K562 (cell line): ENCODE data around the gene NLRP6. TPM values are rescaled to one million over a fixed set of nuclear protein-coding genes. Genes with fewer than 3 reads are reported as not detected.

ENCODE experiments used
- ARID2 ChIP-seq: fragments of 450-650 bp; IDR thresholded peaks from 2 replicates; pipeline ENCODE4 v1.6.1; 2017; ENCODE audit warnings: antibody characterized with exemption, mild to moderate bottlenecking
- ATF3 ChIP-seq, 2 experiments: fragments of 450-650 bp in 1 of 2; sonication (generic) in 1 of 2; formaldehyde crosslinking in 1 of 2; IDR thresholded peaks in 1 of 2; conservative IDR thresholded peaks in 1 of 2; 2 replicates each; pipeline versions ENCODE4 v1.6.1 to v1.8.1; 2016 to 2023; ENCODE audit warnings: mild to moderate bottlenecking in 2 of 2, moderate library complexity in 2 of 2, inconsistent platforms in 1 of 2, missing genetic modification reagents in 1 of 2
- CBFA2T2 ChIP-seq: fragments of 450-650 bp; conservative IDR thresholded peaks from 2 replicates; pipeline ENCODE4 v1.6.1; 2017; ENCODE audit warnings: mild to moderate bottlenecking
- CBX8 ChIP-seq: fragments of 200-600 bp; sonication (generic); IDR thresholded peaks from 2 replicates; pipeline ENCODE4 v1.6.1; 2012; ENCODE audit warnings: borderline replicate concordance, mixed run types, low read depth, mild to moderate bottlenecking, moderate library complexity, mixed read lengths, low read length, control low read depth, inconsistent platforms; ENCODE audit not compliant: poor library complexity, severe bottlenecking; ENCODE audit errors: extremely low read depth
- CEBPB ChIP-seq: fragments of 450-650 bp; IDR thresholded peaks from 2 replicates; pipeline ENCODE4 v1.6.1; 2016; ENCODE audit warnings: missing genetic modification characterization, missing compliant biosample characterization
- E2F3 ChIP-seq: fragments of 250-450 bp; sonication (Bioruptor Pico); IDR thresholded peaks from 2 replicates; pipeline ENCODE4 v1.4.0; 2020; ENCODE audit warnings: mild to moderate bottlenecking
- ESRRB ChIP-seq: fragments of 250-450 bp; sonication (Bioruptor Pico); IDR thresholded peaks from 2 replicates; pipeline ENCODE4 v1.5.0; 2020; ENCODE audit warnings: mild to moderate bottlenecking, moderate library complexity, borderline replicate concordance
- ETV1 ChIP-seq: fragments of 450-650 bp; conservative IDR thresholded peaks from 2 replicates; pipeline ENCODE4 v1.6.1; 2016; ENCODE audit warnings: missing genetic modification characterization, control low read depth, low read depth, missing compliant biosample characterization
- GABPA ChIP-seq: fragments of 200-800 bp; sonication (Bioruptor generic); conservative IDR thresholded peaks from 2 replicates; pipeline ENCODE4 v1.6.1; 2016; ENCODE audit warnings: low read depth, missing genetic modification characterization, missing compliant biosample characterization
- GATAD2B ChIP-seq: fragments of 450-650 bp; IDR thresholded peaks from 2 replicates; pipeline ENCODE4 v1.6.1; 2017; ENCODE audit warnings: mild to moderate bottlenecking, borderline replicate concordance
- LEF1 ChIP-seq: fragments of 450-650 bp; IDR thresholded peaks from 2 replicates; pipeline ENCODE4 v1.6.1; 2016; ENCODE audit warnings: mild to moderate bottlenecking
- MAFF ChIP-seq: IDR thresholded peaks from 2 replicates; pipeline ENCODE4 v1.6.1; 2012; ENCODE audit warnings: low read length, improper control_type of control experiment
- MAX ChIP-seq: sonication (generic); formaldehyde crosslinking; IDR thresholded peaks from 2 replicates; pipeline ENCODE4 v1.9.0; 2022; ENCODE audit warnings: mild to moderate bottlenecking, missing genetic modification reagents
- PHF21A ChIP-seq: fragments of 450-650 bp; IDR thresholded peaks from 2 replicates; pipeline ENCODE4 v1.6.1; 2017; ENCODE audit warnings: low read depth, borderline replicate concordance
- PYGO2 ChIP-seq: fragments of 450-650 bp; IDR thresholded peaks from 2 replicates; pipeline ENCODE4 v1.6.1; 2016; ENCODE audit warnings: mild to moderate bottlenecking, missing genetic modification characterization, moderate library complexity, missing compliant biosample characterization
- RFX5 ChIP-seq: IDR thresholded peaks from 2 replicates; pipeline ENCODE4 v1.6.1; 2011; ENCODE audit warnings: low read depth, mild to moderate bottlenecking, improper control_type of control experiment, low read length
- RHOXF2B ChIP-seq: fragments of 250-450 bp; sonication (Bioruptor Pico); conservative IDR thresholded peaks from 2 replicates; pipeline ENCODE4 v1.5.1; 2021
- SOX6 ChIP-seq: fragments of 450-650 bp; IDR thresholded peaks from 2 replicates; pipeline ENCODE4 v1.6.1; 2014; ENCODE audit warnings: mild to moderate bottlenecking
- SRSF3 ChIP-seq: fragments of 200-400 bp; formaldehyde crosslinking; IDR thresholded peaks from 2 replicates; pipeline ENCODE4 v1.6.1; 2016; ENCODE audit warnings: mild to moderate bottlenecking, low read length, moderate library complexity; ENCODE audit not compliant: insufficient read depth
- TAF9B ChIP-seq: fragments of 450-650 bp; IDR thresholded peaks from 2 replicates; pipeline ENCODE4 v1.6.1; 2018; ENCODE audit warnings: mild to moderate bottlenecking; ENCODE audit not compliant: partially characterized antibody
- TCF7L2 ChIP-seq: fragments of 150-350 bp; IDR thresholded peaks from 2 replicates; pipeline ENCODE4 v1.6.1; 2016; ENCODE audit warnings: low read depth, mild to moderate bottlenecking, low read length, moderate library complexity
- YBX1 ChIP-seq: fragments of 450-650 bp; IDR thresholded peaks from 2 replicates; pipeline ENCODE4 v1.7.1; 2016; ENCODE audit warnings: mild to moderate bottlenecking
- ZEB2 ChIP-seq: fragments of 450-650 bp; IDR thresholded peaks from 2 replicates; pipeline ENCODE4 v1.6.1; 2016
- ZNF146 ChIP-seq: IDR thresholded peaks from one replicate; pipeline ENCODE4 v1.6.1; 2018; ENCODE audit warnings: missing compliant biosample characterization; ENCODE audit not compliant: unreplicated experiment
- ZNF507 ChIP-seq: conservative IDR thresholded peaks from 2 replicates; pipeline ENCODE4 v1.6.1; 2017; ENCODE audit warnings: missing genetic modification characterization, missing compliant biosample characterization
- ZNF583 ChIP-seq: fragments of 250-450 bp; sonication (Bioruptor Pico); IDR thresholded peaks from 2 replicates; pipeline ENCODE4 v1.4.0; 2020
- ZNF766 ChIP-seq: fragments of 200-800 bp; sonication (Bioruptor generic); conservative IDR thresholded peaks from 2 replicates; pipeline ENCODE4 v1.6.1; 2016; ENCODE audit warnings: missing genetic modification characterization, missing compliant biosample characterization
- ZZZ3 ChIP-seq: fragments of 450-650 bp; IDR thresholded peaks from 2 replicates; pipeline ENCODE4 v1.6.1; 2016; ENCODE audit warnings: antibody characterized with exemption, mild to moderate bottlenecking, moderate library complexity
- polyA plus RNA-seq, 8 experiments: library from polyadenylated mRNA; depleted of rRNA in 4 of 8; stranded (reverse) in 5 of 8; unstranded in 3 of 8; fragments of >200 nt; fragmentation: Nextera tagmentation in 2 of 8; fragmentation: Illumina TruSeq in 1 of 8; extraction: Ambion mirVana in 2 of 8; extraction: Trizol in 1 of 8; gene quantifications; 2 replicates each; pipeline versions ENCODE4 v1.2.1 to v1.2.3, GENCODE V29; 2011 to 2014; ENCODE audit warnings: inconsistent platforms in 1 of 8, missing spikeins in 1 of 8
- total RNA-seq, 7 experiments: library from RNA; depleted of rRNA in 6 of 7; stranded (reverse); fragments of >200 nt in 6 of 7; fragmentation: Illumina TruSeq in 2 of 7; extraction: Trizol in 2 of 7; gene quantifications; 2 replicates each; pipeline versions ENCODE4 v1.2.1 to v1.2.3, GENCODE V29; 2011 to 2021; ENCODE audit warnings: low replicate concordance in 1 of 7
- TF ChIP-seq, protein P1 (sequence below): sonication (generic); formaldehyde crosslinking; IDR thresholded peaks from 2 replicates; pipeline ENCODE4 v1.8.0; 2023; ENCODE audit warnings: mild to moderate bottlenecking, missing genetic modification reagents

NLRP6 gene
- total and polyA plus RNA-seq, 9 of the 15 experiments (the other 6 are each of a cell fraction or from before 2014, with no cell fraction given) = 0.03 to 0.18 (median 0.15) TPM; not detected in 5

DNA sequence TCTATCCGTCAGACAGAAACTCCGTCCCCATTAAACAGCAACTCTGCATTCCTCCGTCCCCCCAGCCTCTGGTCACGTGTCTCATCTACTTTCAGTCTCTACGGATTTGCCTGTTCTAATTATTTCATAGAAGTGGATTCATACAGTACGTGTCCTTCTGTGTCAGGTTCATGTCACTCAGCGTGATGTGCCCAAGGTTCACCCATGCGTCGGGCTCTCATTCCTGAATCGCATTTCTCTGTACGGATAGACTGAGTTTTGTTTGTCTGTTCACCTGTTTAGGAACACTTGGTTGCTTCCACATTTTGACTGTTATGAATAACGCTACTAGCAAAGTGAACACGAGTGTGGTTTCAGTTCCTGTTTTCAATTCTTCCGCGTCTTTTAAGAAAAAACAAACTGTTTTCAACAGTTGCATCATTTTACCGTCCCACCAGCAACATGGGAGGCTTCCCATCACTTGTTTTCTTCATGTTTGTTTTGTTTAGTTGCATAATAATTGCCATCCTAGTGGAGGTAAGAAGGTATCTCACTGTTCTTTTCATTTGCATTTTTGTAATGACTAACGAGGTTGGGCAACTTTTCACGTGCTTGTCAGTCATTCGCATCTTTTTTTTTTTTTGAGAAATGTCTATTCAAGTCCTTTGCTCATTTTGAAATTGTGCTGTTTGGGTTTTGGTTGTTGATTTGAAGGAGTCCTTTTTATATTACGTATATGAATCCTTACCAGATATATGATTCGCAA lies 8.9 kb upstream of the NLRP6 start (continued):
- TF ChIP-seq SRSF3 (no peak), CEBPB (tag) (peak; percentile 99), RFX5 (no peak), ZNF146 (CRISPR knock-in tag) (no peak), YBX1 (no peak), ZNF507 (no peak), SOX6 (peak; percentile 88), TAF9B (no peak), PYGO2 (tag) (no peak), GATAD2B (no peak), ESRRB (CRISPR knock-in tag) (no peak), ETV1 (no peak), ZNF583 (CRISPR knock-in tag) (no peak), CBFA2T2 (peak; percentile 70), ATF3 (IDR thresholded peaks at IDR 0.05) (peak; percentile 96), ATF3 (CRISPR knock-in tag; conservative IDR thresholded peaks at IDR 0.05) (peak; percentile 70), LEF1 (peak; percentile 51; the same call in 1 of the 2 replicates), RHOXF2B (CRISPR knock-in tag) (no peak), MAFF (no peak), E2F3 (no peak), PHF21A (no peak), ZEB2 (peak; percentile 72), ZNF766 (CRISPR knock-in tag) (peak; percentile 89), ZZZ3 (no peak), MAX (CRISPR knock-in tag) (no peak), ARID2 (no peak), CBX8 (no peak), TCF7L2 (no peak), GABPA (tag) (0 out of 2 replicates have a peak, but pooled peaks have one; percentile 33)
- TF ChIP-seq, protein P1, sequence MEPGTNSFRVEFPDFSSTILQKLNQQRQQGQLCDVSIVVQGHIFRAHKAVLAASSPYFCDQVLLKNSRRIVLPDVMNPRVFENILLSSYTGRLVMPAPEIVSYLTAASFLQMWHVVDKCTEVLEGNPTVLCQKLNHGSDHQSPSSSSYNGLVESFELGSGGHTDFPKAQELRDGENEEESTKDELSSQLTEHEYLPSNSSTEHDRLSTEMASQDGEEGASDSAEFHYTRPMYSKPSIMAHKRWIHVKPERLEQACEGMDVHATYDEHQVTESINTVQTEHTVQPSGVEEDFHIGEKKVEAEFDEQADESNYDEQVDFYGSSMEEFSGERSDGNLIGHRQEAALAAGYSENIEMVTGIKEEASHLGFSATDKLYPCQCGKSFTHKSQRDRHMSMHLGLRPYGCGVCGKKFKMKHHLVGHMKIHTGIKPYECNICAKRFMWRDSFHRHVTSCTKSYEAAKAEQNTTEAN (CRISPR knock-in tag) = no peak
